HG03039 (cell line): ENCODE measurements around the gene MFAP5.
"Not testable (repeated sequence)": the region's sequence is repeated elsewhere in the genome, so short reads cannot be mapped to it uniquely, and the experiment has no call there.

ENCODE experiments used
- ATAC-seq: cut with Tn5 transposase; IDR thresholded peaks from one replicate; pipeline ENCODE4 v1.9.1; 2021; ENCODE audit warnings: mild to moderate bottlenecking, moderate library complexity; ENCODE audit not compliant: unreplicated experiment

Gene MFAP5

GRCh38 chr12:8635342-8636006 is 27.2 kb downstream of the MFAP5 start:
- ATAC-seq = not testable (repeated sequence)

GRCh38 chr12:8630131-8630530 is 32.5 kb downstream of the MFAP5 start:
- no peak for ATAC-seq

GRCh38 chr12:8629486-8630033 is 33.1 kb downstream of the MFAP5 start:
- peak; percentile 89 for ATAC-seq

GRCh38 chr12:8628731-8629130 is 33.9 kb downstream of the MFAP5 start:
- no peak for ATAC-seq

- not testable (repeated sequence) for ATAC-seq
Observed at GRCh38 chr12:8624750-8625149, 37.9 kb downstream of the MFAP5 start.

GRCh38 chr12:8622646-8623045 is 40.0 kb downstream of the MFAP5 start:
- no peak for ATAC-seq

GRCh38 chr12:8615206-8615605 is 47.4 kb downstream of the MFAP5 start:
- no peak for ATAC-seq

- ATAC-seq = not testable (repeated sequence)
Observed at GRCh38 chr12:8613881-8614280, 48.7 kb downstream of the MFAP5 start.

- no peak for ATAC-seq
Observed at GRCh38 chr12:8612629-8613028, 50.0 kb downstream of the MFAP5 start, which contains the start of gene AICDA. AICDA (minus strand) TSS chr12:8612859; CDS start chr12:8612767, 92 bp downstream.

GRCh38 chr12:8609061-8609570 is 53.5 kb downstream of the MFAP5 start:
- ATAC-seq = no peak

GRCh38 chr12:8606890-8607289 is 55.7 kb downstream of the MFAP5 start:
- ATAC-seq = no peak

- ATAC-seq = no peak
Observed at GRCh38 chr12:8605057-8605456, 57.6 kb downstream of the MFAP5 start.

- no peak for ATAC-seq
Observed at GRCh38 chr12:8603856-8604255, 58.8 kb downstream of the MFAP5 start.

- no peak for ATAC-seq
Observed at GRCh38 chr12:8603286-8603685, 59.3 kb downstream of the MFAP5 start.

- ATAC-seq = no peak
Observed at GRCh38 chr12:8596561-8596960, 66.1 kb downstream of the MFAP5 start.
